NB4 (cell line): ENCODE data around the gene SLC17A5.
"Not testable (repeated sequence)": the region's sequence is repeated elsewhere in the genome, so short reads cannot be mapped to it uniquely, and the experiment has no call there.

Source experiments
- POLR2A ChIP-seq: IDR thresholded peaks from 2 replicates; pipeline ENCODE4 v1.6.1; 2011; ENCODE audit warnings: mild to moderate bottlenecking; ENCODE audit not compliant: insufficient read length; ENCODE audit errors: extremely low read depth
- TF ChIP-seq, protein P1 (sequence below): IDR thresholded peaks from one replicate; pipeline ENCODE4 v1.5.1; 2012; ENCODE audit warnings: low read depth, low read length

DNA sequence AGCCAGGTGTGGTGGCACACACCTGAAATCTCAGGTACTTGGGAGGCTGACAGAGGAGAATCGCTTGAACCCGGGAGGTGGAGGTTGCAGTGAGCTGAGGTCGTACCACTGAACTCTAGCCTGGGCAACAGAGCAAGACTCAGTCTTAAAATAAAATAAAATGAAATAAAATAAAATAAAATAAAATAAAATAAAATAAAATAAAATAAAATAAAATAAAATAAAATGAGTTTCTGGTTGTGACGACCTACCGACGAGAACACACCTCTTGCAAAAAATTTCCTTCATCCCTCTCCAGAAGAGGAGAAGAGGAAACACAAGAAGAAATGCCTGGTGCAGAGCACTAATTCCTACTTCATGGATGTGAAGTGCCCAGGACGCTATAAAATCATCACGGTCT is 35.7 kb downstream of the SLC17A5 start:
- TF ChIP-seq, protein P1, sequence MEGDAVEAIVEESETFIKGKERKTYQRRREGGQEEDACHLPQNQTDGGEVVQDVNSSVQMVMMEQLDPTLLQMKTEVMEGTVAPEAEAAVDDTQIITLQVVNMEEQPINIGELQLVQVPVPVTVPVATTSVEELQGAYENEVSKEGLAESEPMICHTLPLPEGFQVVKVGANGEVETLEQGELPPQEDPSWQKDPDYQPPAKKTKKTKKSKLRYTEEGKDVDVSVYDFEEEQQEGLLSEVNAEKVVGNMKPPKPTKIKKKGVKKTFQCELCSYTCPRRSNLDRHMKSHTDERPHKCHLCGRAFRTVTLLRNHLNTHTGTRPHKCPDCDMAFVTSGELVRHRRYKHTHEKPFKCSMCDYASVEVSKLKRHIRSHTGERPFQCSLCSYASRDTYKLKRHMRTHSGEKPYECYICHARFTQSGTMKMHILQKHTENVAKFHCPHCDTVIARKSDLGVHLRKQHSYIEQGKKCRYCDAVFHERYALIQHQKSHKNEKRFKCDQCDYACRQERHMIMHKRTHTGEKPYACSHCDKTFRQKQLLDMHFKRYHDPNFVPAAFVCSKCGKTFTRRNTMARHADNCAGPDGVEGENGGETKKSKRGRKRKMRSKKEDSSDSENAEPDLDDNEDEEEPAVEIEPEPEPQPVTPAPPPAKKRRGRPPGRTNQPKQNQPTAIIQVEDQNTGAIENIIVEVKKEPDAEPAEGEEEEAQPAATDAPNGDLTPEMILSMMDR, result not testable (repeated sequence)
- TF ChIP-seq POLR2A, result not testable (repeated sequence)
